ENCODE results near the gene NFIB. TPM values are rescaled to one million over a fixed set of nuclear protein-coding genes. Genes with fewer than 3 reads are reported as not detected.

Gene NFIB
- total RNA-seq, 2 experiments from 2014 or later = 13.7 to 25.1 TPM

GRCh38 chr9:14084867-14085266 is 229.1 kb downstream of the NFIB start:
- Histone ChIP-seq H3K9me3 (ENCODE audit: low read length) (no peaks in the 10 kb centered on the region), H2AFZ (ENCODE audit: low read length) (no peak overlapping the region), H3K9me2 (ENCODE audit: insufficient read depth, low read length) (no peaks in the 10 kb centered on the region), H3K4me3 (ENCODE audit: low read depth, low read length, poor library complexity, severe bottlenecking) (no peak overlapping the region), H3K27ac (ENCODE audit: low read depth, low read length, poor library complexity, severe bottlenecking) (no peak overlapping the region), H3K4me1 (ENCODE audit: insufficient read depth, low read length, poor library complexity, severe bottlenecking) (no peaks in the 10 kb centered on the region), H3K36me3 (ENCODE audit: insufficient read depth, low read length) (no peaks in the 10 kb centered on the region), H3K4me2 (ENCODE audit: low read length) (no peak overlapping the region), H4K20me1 (ENCODE audit: insufficient read depth, low read length) (no peaks in the 10 kb centered on the region), H3K79me2 (ENCODE audit: insufficient read depth, low read depth, low read length) (no peaks in the 10 kb centered on the region)
- BruUV-seq (replicated peaks) = no TSS peak
- no peak for DNase-seq (ENCODE audit: low spot score)
- intact Hi-C loops (cut with micrococcal nuclease; ENCODE audit: unreplicated experiment) = loop anchor here (5.0 kb wide), 1 partner anchor 267 kb away; no protein-coding TSS in a partner anchor
- CTCF ChIA-PET (ENCODE audit: unreplicated experiment) = no interaction called here
- POLR2A ChIA-PET = interaction anchor here (1.3 kb wide), 1 partner anchor 14 kb away, joined by 4 read pairs; no protein-coding TSS in a partner anchor
- TF ChIP-seq, protein P1, sequence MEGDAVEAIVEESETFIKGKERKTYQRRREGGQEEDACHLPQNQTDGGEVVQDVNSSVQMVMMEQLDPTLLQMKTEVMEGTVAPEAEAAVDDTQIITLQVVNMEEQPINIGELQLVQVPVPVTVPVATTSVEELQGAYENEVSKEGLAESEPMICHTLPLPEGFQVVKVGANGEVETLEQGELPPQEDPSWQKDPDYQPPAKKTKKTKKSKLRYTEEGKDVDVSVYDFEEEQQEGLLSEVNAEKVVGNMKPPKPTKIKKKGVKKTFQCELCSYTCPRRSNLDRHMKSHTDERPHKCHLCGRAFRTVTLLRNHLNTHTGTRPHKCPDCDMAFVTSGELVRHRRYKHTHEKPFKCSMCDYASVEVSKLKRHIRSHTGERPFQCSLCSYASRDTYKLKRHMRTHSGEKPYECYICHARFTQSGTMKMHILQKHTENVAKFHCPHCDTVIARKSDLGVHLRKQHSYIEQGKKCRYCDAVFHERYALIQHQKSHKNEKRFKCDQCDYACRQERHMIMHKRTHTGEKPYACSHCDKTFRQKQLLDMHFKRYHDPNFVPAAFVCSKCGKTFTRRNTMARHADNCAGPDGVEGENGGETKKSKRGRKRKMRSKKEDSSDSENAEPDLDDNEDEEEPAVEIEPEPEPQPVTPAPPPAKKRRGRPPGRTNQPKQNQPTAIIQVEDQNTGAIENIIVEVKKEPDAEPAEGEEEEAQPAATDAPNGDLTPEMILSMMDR (conservative IDR thresholded peaks at IDR 0.05; ENCODE audit: low read length) = no peak
- no peak for TF ChIP-seq EZH2phosphoT487 (IDR thresholded peaks at IDR 0.05; ENCODE audit: borderline replicate concordance, low read depth, low read length)

DNA sequence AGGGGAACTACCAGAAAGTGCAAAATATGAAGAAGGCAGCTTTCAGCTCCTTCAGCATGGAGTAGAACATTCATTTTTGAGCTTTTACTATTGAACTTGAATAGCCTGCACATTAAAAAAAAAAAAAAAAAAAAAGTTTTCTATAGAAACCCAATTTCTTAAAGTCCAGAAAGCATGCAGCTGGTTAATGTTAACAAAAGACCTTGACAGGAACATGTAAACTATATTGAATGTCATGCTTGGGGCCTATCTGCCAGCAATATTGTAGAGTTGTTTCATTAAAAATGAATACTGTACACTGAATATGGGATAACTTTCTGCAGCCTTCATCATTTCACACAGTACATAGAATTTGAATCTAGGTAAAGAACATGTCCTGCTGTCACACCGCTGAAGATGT is 230.6 kb downstream of the NFIB start:
- Histone ChIP-seq H3K9me3 (ENCODE audit: low read length) (no peaks in the 10 kb centered on the region), H2AFZ (ENCODE audit: low read length) (no peak overlapping the region), H3K4me3 (ENCODE audit: low read depth, low read length, poor library complexity, severe bottlenecking) (no peak overlapping the region), H3K79me2 (ENCODE audit: insufficient read depth, low read depth, low read length) (no peaks in the 10 kb centered on the region), H3K4me1 (ENCODE audit: insufficient read depth, low read length, poor library complexity, severe bottlenecking) (no peaks in the 10 kb centered on the region), H4K20me1 (ENCODE audit: insufficient read depth, low read length) (no peaks in the 10 kb centered on the region), H3K9me2 (ENCODE audit: insufficient read depth, low read length) (no peaks in the 10 kb centered on the region), H3K36me3 (ENCODE audit: insufficient read depth, low read length) (no peaks in the 10 kb centered on the region), H3K27ac (ENCODE audit: low read depth, low read length, poor library complexity, severe bottlenecking) (no peak overlapping the region), H3K4me2 (ENCODE audit: low read length) (no peak overlapping the region)
- CTCF ChIA-PET (ENCODE audit: unreplicated experiment) = no interaction called here
- no peak for DNase-seq (ENCODE audit: low spot score)
- intact Hi-C loops (cut with micrococcal nuclease; ENCODE audit: unreplicated experiment) = loop anchor here (5.0 kb wide), 1 partner anchor 269 kb away; no protein-coding TSS in a partner anchor
- POLR2A ChIA-PET = interaction anchor here (0.5 to 0.7 kb wide), 3 partner anchors 26 to 104 kb away, joined by 3 to 4 read pairs (median 3); no protein-coding TSS in a partner anchor
- TF ChIP-seq, protein P1 (conservative IDR thresholded peaks at IDR 0.05; ENCODE audit: low read length) = no peak
- TF ChIP-seq EZH2phosphoT487 (IDR thresholded peaks at IDR 0.05; ENCODE audit: borderline replicate concordance, low read depth, low read length) = no peak
- BruUV-seq (replicated peaks) = no TSS peak

DNA sequence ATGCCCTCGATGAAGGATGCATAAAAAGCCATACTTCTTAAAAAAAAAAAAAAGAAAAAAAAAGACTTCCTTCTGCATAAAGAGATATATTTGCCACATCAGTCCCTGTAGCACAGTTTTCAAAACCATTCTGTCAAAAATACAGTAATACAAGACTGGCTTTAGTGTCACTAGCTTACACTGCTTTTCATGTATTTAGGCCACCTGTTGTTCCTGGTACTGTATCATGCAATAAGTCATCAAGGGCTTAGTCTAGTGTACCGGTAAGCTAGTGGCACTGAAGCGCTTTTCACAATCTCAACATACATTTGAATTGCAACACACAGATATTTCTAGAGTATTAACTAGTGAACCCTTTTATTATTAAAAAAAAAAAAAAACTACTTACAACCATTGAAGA is 231.2 kb downstream of the NFIB start:
- TF ChIP-seq, protein P1 (conservative IDR thresholded peaks at IDR 0.05; ENCODE audit: low read length) = no peak
- TF ChIP-seq EZH2phosphoT487 (IDR thresholded peaks at IDR 0.05; ENCODE audit: borderline replicate concordance, low read depth, low read length) = no peak
- no peaks in the 10 kb centered on the region for H4K20me1 ChIP-seq (ENCODE audit: insufficient read depth, low read length)
- H3K9me2 ChIP-seq (ENCODE audit: insufficient read depth, low read length) = no peaks in the 10 kb centered on the region
- H3K36me3 ChIP-seq (ENCODE audit: insufficient read depth, low read length) = no peaks in the 10 kb centered on the region
- no peak overlapping the region for H3K4me2 ChIP-seq (ENCODE audit: low read length)
- H3K4me3 ChIP-seq (ENCODE audit: low read depth, low read length, poor library complexity, severe bottlenecking) = no peak overlapping the region
- intact Hi-C loops (cut with micrococcal nuclease; ENCODE audit: unreplicated experiment) = loop anchor here (5.0 kb wide), 1 partner anchor 270 kb away; no protein-coding TSS in a partner anchor
- no peak overlapping the region for H3K27ac ChIP-seq (ENCODE audit: low read depth, low read length, poor library complexity, severe bottlenecking)
- no peaks in the 10 kb centered on the region for H3K9me3 ChIP-seq (ENCODE audit: low read length)
- ChIA-PET CTCF (ENCODE audit: unreplicated experiment) (no interaction called here), POLR2A (interaction anchor here (0.6 to 1.2 kb wide), 5 partner anchors 24 to 277 kb away, joined by 3 read pairs; no protein-coding TSS in a partner anchor)
- no TSS peak for BruUV-seq (replicated peaks)
- no peaks in the 10 kb centered on the region for H3K4me1 ChIP-seq (ENCODE audit: insufficient read depth, low read length, poor library complexity, severe bottlenecking)
- no peak overlapping the region for H2AFZ ChIP-seq (ENCODE audit: low read length)
- H3K79me2 ChIP-seq (ENCODE audit: insufficient read depth, low read depth, low read length) = no peaks in the 10 kb centered on the region
- DNase-seq (ENCODE audit: low spot score) = no peak
